Osteocyte (in vitro differentiated cells): ENCODE data around the gene PTCD1. TPM values are rescaled to one million over a fixed set of nuclear protein-coding genes. Genes with fewer than 3 reads are reported as not detected.

Experiments used
- DNase-seq: peaks from one replicate; pipeline ENCODE4 v3.0.0; 2021; ENCODE audit warnings: mixed read lengths; ENCODE audit not compliant: unreplicated experiment; ENCODE audit errors: extremely low spot score
- H3K27ac Mint-ChIP-seq: one replicate; pipeline ENCODE4 v1.8.0; 2021; ENCODE audit warnings: mild to moderate bottlenecking, mixed read lengths; ENCODE audit not compliant: unreplicated experiment
- H3K27me3 Mint-ChIP-seq: one replicate; pipeline ENCODE4 v1.8.0; 2021; ENCODE audit warnings: mixed read lengths; ENCODE audit not compliant: unreplicated experiment
- H3K36me3 Mint-ChIP-seq: one replicate; pipeline ENCODE4 v1.8.0; 2021; ENCODE audit warnings: mixed read lengths; ENCODE audit not compliant: unreplicated experiment
- H3K4me1 Mint-ChIP-seq: one replicate; pipeline ENCODE4 v1.8.0; 2021; ENCODE audit warnings: mixed read lengths; ENCODE audit not compliant: unreplicated experiment
- H3K4me3 Mint-ChIP-seq: one replicate; pipeline ENCODE4 v1.8.0; 2021; ENCODE audit warnings: mild to moderate bottlenecking, moderate library complexity, mixed read lengths; ENCODE audit not compliant: unreplicated experiment
- H3K9me3 Mint-ChIP-seq: one replicate; pipeline ENCODE4 v1.8.0; 2021; ENCODE audit warnings: mixed read lengths; ENCODE audit not compliant: unreplicated experiment
- CTCF ChIP-seq: fragments of 200-600 bp; sonication (generic); IDR thresholded peaks from 2 replicates; pipeline ENCODE4 v1.5.0; 2021; ENCODE audit warnings: antibody characterized with exemption, mild to moderate bottlenecking, moderate library complexity
- total RNA-seq: library from RNA; stranded (reverse); gene quantifications from 2 replicates; pipeline ENCODE4 v1.2.1, GENCODE V29; 2021

PTCD1 gene
- total RNA-seq, 1 donor from 2014 or later = 10.5 TPM

- H3K4me1 Mint-ChIP-seq = peaks cover 18% of the 10 kb centered on the region
- H3K27me3 Mint-ChIP-seq = no peaks in the 10 kb centered on the region
- H3K9me3 Mint-ChIP-seq = no peaks in the 10 kb centered on the region
- TF ChIP-seq CTCF = no peak
- H3K36me3 Mint-ChIP-seq = peaks cover 18% of the 10 kb centered on the region
- H3K27ac Mint-ChIP-seq = no peak overlapping the region
- no peak for DNase-seq
- H3K4me3 Mint-ChIP-seq = no peak overlapping the region
These were observed 22.6 kb upstream of the PTCD1 start for GRCh38 chr7:99461221-99461620.

GRCh38 chr7:99460651-99461050, 22.1 kb upstream of the PTCD1 start:
- H3K9me3 Mint-ChIP-seq = no peaks in the 10 kb centered on the region
- no peak overlapping the region for H3K27ac Mint-ChIP-seq
- H3K36me3 Mint-ChIP-seq = peaks cover 18% of the 10 kb centered on the region
- H3K4me1 Mint-ChIP-seq = peaks cover 14% of the 10 kb centered on the region
- DNase-seq = no peak
- H3K27me3 Mint-ChIP-seq = no peaks in the 10 kb centered on the region
- no peak for TF ChIP-seq CTCF
- H3K4me3 Mint-ChIP-seq = no peak overlapping the region

GRCh38 chr7:99459087-99459486, 20.5 kb upstream of the PTCD1 start:
- H3K9me3 Mint-ChIP-seq = no peaks in the 10 kb centered on the region
- no peaks in the 10 kb centered on the region for H3K27me3 Mint-ChIP-seq
- H3K27ac Mint-ChIP-seq = no peak overlapping the region
- H3K4me1 Mint-ChIP-seq = peaks cover 3% of the 10 kb centered on the region
- H3K4me3 Mint-ChIP-seq = no peak overlapping the region
- peak; percentile 27 for TF ChIP-seq CTCF
- DNase-seq = no peak
- H3K36me3 Mint-ChIP-seq = peaks cover 23% of the 10 kb centered on the region

- Mint-ChIP-seq H3K27me3 (no peaks in the 10 kb centered on the region), H3K4me3 (no peak overlapping the region), H3K27ac (no peak overlapping the region), H3K36me3 (peaks cover 25% of the 10 kb centered on the region), H3K9me3 (no peaks in the 10 kb centered on the region), H3K4me1 (no peaks in the 10 kb centered on the region)
- TF ChIP-seq CTCF = no peak
- no peak for DNase-seq
These were observed 19.3 kb upstream of the PTCD1 start for GRCh38 chr7:99457650-99458493.

GRCh38 chr7:99457050-99457649, 18.6 kb upstream of the PTCD1 start:
- Mint-ChIP-seq H3K4me3 (no peak overlapping the region), H3K4me1 (no peaks in the 10 kb centered on the region), H3K27ac (no peak overlapping the region), H3K36me3 (peaks cover 25% of the 10 kb centered on the region), H3K9me3 (no peaks in the 10 kb centered on the region), H3K27me3 (no peaks in the 10 kb centered on the region)
- DNase-seq = no peak
- TF ChIP-seq CTCF = no peak
